HL-60 (cell line): Measurements from ENCODE around the gene NAB2.

Experiments
- DNase-seq, 2 experiments: peaks; one replicate each; pipeline ENCODE4 v3.0.0-alpha.2; 2010 to 2020; ENCODE audit warnings: low read depth in 1 of 2, low spot score in 1 of 2
- H3K27ac ChIP-seq: fragments of 250-450 bp; sonication (Bioruptor Pico); replicated peaks from 2 replicates; pipeline ENCODE4 v1.5.1; 2020; ENCODE audit warnings: mild to moderate bottlenecking, moderate library complexity
- H3K27me3 ChIP-seq: fragments of 250-450 bp; sonication (Bioruptor Pico); 2 replicates; pipeline ENCODE4 v1.5.1; 2021; ENCODE audit warnings: mild to moderate bottlenecking, moderate library complexity; ENCODE audit not compliant: insufficient read depth, poor library complexity, severe bottlenecking
- H3K4me3 ChIP-seq: replicated peaks from 2 replicates; pipeline ENCODE4 v1.5.1; 2011; ENCODE audit warnings: mild to moderate bottlenecking, control low read depth, low read length; ENCODE audit not compliant: insufficient read depth
- GABPA ChIP-seq: IDR thresholded peaks from 2 replicates; pipeline ENCODE4 v1.6.1; 2012; ENCODE audit warnings: low read depth
- POLR2AphosphoS5 ChIP-seq: IDR thresholded peaks from 2 replicates; pipeline ENCODE4 v1.6.1; 2012; ENCODE audit warnings: low read depth
- SPI1 ChIP-seq: IDR thresholded peaks from 2 replicates; pipeline ENCODE4 v1.6.1; 2012; ENCODE audit warnings: low read depth, mild to moderate bottlenecking, borderline replicate concordance
- TF ChIP-seq, protein P1 (sequence below): IDR thresholded peaks from 2 replicates; pipeline ENCODE4 v1.6.1; 2012; ENCODE audit warnings: low read depth; ENCODE audit not compliant: insufficient replicate concordance
- TF ChIP-seq, protein P2 (sequence below): IDR thresholded peaks from one replicate; pipeline ENCODE4 v1.5.1; 2011; ENCODE audit warnings: low read length, control low read depth, inconsistent platforms; ENCODE audit not compliant: insufficient read depth

Gene NAB2

DNA sequence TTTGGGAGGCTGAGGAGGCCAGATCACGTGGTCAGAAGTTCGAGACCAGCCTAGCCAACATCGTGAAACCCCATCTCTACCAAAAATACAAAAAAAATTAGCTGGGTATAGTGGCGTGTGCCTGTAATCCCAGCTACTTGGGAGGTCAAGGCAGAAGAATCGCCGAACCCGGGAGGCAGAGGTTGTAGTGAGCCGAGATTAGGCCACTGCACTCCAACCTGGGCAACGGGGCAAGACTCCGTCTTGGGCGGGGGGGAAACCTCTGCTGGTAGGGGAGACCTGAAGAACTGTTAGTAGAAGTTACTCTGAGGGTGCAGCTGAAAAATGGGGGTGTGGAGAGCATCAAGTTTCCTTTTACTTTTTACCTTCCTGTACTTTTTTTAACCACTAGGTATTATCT, 37.1 kb downstream of the NAB2 start:
- DNase-seq = no peak
- H3K27ac ChIP-seq = no peak overlapping the region
- TF ChIP-seq POLR2AphosphoS5 = no peak
- TF ChIP-seq SPI1 = no peak
- TF ChIP-seq, protein P1, sequence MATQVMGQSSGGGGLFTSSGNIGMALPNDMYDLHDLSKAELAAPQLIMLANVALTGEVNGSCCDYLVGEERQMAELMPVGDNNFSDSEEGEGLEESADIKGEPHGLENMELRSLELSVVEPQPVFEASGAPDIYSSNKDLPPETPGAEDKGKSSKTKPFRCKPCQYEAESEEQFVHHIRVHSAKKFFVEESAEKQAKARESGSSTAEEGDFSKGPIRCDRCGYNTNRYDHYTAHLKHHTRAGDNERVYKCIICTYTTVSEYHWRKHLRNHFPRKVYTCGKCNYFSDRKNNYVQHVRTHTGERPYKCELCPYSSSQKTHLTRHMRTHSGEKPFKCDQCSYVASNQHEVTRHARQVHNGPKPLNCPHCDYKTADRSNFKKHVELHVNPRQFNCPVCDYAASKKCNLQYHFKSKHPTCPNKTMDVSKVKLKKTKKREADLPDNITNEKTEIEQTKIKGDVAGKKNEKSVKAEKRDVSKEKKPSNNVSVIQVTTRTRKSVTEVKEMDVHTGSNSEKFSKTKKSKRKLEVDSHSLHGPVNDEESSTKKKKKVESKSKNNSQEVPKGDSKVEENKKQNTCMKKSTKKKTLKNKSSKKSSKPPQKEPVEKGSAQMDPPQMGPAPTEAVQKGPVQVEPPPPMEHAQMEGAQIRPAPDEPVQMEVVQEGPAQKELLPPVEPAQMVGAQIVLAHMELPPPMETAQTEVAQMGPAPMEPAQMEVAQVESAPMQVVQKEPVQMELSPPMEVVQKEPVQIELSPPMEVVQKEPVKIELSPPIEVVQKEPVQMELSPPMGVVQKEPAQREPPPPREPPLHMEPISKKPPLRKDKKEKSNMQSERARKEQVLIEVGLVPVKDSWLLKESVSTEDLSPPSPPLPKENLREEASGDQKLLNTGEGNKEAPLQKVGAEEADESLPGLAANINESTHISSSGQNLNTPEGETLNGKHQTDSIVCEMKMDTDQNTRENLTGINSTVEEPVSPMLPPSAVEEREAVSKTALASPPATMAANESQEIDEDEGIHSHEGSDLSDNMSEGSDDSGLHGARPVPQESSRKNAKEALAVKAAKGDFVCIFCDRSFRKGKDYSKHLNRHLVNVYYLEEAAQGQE = no peak
- TF ChIP-seq, protein P2, sequence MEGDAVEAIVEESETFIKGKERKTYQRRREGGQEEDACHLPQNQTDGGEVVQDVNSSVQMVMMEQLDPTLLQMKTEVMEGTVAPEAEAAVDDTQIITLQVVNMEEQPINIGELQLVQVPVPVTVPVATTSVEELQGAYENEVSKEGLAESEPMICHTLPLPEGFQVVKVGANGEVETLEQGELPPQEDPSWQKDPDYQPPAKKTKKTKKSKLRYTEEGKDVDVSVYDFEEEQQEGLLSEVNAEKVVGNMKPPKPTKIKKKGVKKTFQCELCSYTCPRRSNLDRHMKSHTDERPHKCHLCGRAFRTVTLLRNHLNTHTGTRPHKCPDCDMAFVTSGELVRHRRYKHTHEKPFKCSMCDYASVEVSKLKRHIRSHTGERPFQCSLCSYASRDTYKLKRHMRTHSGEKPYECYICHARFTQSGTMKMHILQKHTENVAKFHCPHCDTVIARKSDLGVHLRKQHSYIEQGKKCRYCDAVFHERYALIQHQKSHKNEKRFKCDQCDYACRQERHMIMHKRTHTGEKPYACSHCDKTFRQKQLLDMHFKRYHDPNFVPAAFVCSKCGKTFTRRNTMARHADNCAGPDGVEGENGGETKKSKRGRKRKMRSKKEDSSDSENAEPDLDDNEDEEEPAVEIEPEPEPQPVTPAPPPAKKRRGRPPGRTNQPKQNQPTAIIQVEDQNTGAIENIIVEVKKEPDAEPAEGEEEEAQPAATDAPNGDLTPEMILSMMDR = no peak
- no peak for TF ChIP-seq GABPA
- peaks cover 30% of the 10 kb centered on the region for H3K27me3 ChIP-seq
- no peak overlapping the region for H3K4me3 ChIP-seq

DNA sequence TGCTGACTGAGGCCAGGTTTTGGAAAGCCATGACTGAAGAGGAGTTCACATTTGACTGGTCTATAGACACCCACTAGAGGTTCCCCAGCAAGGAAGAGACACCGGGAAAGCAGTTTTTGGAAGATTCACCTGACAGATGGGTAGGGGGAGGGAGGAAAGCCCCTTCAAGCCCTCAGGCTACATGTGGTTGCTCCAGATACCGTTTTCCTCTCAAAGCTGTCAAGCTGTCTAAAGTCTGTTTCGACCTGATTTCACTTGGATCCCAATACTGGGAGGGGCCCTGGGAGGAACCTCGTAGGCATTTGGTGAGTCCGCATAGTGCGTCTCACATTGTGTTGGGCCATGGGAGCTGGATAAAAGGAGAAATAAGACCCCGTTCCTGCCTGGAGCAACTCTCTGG, 37.6 kb downstream of the NAB2 start:
- no peak overlapping the region for H3K4me3 ChIP-seq
- H3K27me3 ChIP-seq = peaks cover 30% of the 10 kb centered on the region
- H3K27ac ChIP-seq = no peak overlapping the region
- DNase-seq = no peak
- no peak for TF ChIP-seq SPI1

DNA sequence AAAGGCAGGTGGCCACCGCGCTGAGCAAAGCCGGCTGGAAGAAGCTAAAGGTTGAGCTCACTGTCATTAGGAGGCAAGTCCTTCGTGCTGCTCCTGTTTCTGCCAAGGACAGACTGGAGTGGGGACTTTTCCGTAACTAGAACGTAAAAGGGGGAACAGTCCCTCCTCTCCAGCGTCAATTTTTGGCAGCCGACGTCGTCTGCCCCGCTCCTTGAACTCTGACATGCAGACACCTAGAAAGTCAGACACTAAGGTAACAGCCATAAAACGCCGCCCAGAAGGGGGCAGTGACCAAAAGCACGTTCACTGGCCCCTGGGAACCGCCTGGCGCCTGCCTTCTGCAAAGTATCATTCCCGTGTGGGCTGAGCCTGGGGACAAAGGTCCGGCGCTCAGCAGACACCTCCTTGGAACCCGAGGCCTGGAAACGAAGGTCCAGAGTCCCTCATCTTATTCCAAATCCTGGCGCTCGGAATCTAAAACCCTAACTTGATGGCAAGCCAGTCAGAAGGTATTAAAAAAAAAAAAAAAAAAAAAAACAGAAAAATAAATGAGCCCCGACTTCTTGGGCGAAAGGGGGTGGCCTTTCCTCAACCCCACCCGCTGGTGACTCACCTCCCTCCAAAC, 38.3 kb downstream of the NAB2 start:
- H3K4me3 ChIP-seq = peak overlapping the region; percentile 46
- H3K27me3 ChIP-seq = peaks cover 33% of the 10 kb centered on the region
- H3K27ac ChIP-seq = no peak overlapping the region
- DNase-seq = peak in 1 of 2 experiments; percentile 45
- no peak for TF ChIP-seq GABPA
- no peak for TF ChIP-seq POLR2AphosphoS5
- TF ChIP-seq, protein P1 = no peak
- TF ChIP-seq, protein P2 = no peak
- TF ChIP-seq SPI1 = no peak

DNA sequence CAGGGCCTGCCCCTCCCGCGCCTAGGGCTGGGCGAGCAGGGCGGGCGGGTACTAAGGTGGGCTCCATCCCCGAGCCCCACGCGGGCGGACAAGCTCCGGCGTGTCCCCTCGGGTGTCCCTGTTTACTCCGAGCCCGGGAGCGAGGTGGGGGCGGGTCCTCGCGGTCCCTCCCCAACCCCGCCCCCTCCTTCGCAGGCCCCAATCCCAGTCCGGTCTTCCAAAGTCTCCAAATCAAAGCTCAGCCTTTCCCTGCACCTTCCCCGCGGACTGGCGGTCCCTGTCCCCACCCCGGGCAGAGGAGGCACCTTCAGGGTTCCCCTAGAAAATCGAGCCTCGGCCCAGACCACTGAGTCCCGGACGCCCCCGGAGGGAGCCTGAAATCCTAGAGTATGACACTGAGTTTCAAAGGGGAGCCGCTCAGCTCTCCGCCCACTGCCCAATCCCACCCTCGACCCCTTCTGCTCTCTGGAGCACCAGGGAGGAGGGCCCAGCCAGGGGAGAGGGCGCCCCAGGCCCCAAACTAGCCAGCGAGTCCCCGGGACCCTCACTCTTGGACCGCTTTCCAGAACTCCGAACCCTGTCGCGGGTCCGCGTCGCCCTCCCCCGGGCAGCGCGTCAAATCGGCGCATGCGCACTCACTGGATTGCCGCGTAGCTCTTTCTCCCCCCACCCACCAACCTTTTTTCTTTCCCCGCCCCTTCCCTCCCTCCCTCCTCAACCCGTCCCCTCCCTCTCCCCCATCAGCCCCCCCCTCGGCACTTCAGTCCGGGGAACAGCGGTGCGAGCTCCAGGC, 39.0 kb downstream of the NAB2 start, which contains the start of gene LRP1:
LRP1 (plus strand) TSS at position 758 of the 793 bp plus-strand sequence. CDS start 482 bp downstream, outside the sequence.
- Histone ChIP-seq H3K27ac (no peak within 1 kb of the TSS), H3K27me3 (peaks cover 33% of the 10 kb centered on the region), H3K4me3 (peak within 1 kb of the TSS; percentile 46)
- TF ChIP-seq, protein P2 = no peak
- TF ChIP-seq GABPA (no peak), POLR2AphosphoS5 (no peak), SPI1 (no peak)
- TF ChIP-seq, protein P1 = no peak
- no peak for DNase-seq
